GM18517 (cell line): ENCODE results near the gene PRKCG.
"Not testable (repeated sequence)": the region's sequence is repeated elsewhere in the genome, so short reads cannot be mapped to it uniquely, and the experiment has no call there.

Source experiments
- ATAC-seq: cut with Tn5 transposase; IDR thresholded peaks from one replicate; pipeline ENCODE4 v1.9.1; 2021; ENCODE audit warnings: mild to moderate bottlenecking, moderate library complexity; ENCODE audit not compliant: unreplicated experiment

PRKCG gene

DNA sequence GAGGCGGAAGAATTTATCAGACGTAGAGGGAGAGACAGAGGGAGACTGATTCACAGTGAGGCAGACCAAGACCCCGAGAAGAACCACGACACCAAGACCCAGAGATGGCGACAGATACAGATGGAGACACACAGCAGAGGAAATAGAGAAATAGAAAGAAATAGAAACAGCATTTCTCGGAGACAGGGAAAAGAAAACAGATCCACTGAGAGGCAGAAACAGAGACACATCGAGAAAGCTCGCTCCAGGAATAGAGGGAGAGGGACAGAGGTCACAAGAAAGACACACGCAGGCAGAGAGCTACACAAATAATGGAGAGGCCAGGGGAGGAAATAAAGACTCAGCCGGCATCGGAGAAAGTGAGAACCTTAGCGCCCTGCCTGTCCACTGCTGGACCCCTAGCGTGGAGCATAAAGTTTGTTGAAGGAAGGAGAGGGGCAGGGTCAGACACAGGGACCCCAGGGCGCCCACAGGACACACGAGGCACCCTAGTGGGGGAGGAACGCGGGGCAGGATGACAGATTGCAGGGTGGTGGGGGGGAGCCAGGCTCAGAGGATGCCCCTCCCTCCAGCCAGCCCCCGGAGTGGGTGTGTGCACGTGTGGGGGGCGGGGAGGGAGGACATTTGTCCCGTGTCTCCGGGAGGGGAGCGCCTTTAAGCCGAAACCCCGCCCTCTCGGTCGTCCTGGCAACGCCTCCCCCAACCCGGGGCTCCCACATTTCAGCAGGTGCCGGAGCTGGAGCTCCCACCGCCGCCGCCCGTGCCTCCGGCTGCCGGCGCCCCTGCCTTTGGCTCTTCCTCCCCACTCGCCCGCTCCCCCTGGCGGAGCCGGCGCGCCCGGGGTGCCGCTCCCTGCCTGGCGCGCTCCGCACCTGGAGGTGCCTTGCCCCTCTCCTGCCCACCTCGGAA is at the start of gene PRKCG:
Gene PRKCG, plus strand, starts transcription at position 716 of the 909 bp plus-strand sequence. CDS start 298 bp downstream, outside the sequence.
- ATAC-seq, result no peak

GRCh38 chr19:53832861-53833260 is 49.1 kb upstream of the PRKCG start:
- ATAC-seq, result not testable (repeated sequence)

GRCh38 chr19:53838446-53838845 is 43.6 kb upstream of the PRKCG start:
- ATAC-seq, result not testable (repeated sequence)

DNA sequence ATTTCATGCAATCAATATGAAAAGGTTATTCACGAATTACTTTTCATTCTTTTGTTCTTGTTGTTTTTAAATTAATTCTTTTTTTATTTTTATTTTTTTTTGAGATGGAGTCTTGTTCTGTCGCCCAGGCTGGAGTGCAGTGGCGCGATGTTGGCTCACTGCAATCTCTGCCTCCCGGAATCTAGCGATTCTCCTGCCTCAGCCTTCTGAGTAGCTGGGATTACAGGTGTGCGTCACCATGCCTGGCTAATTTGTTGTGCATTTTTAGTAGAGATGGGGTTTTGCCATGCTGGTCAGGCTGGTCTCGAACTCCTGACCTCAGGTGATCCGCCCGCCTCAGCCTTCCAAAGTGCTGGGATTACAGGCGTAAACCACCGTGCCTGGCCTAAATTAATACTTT is 41.8 kb upstream of the PRKCG start:
- not testable (repeated sequence) for ATAC-seq

GRCh38 chr19:53840914-53841313 is 41.1 kb upstream of the PRKCG start:
- not testable (repeated sequence) for ATAC-seq

GRCh38 chr19:53844849-53845246 is 37.1 kb upstream of the PRKCG start:
- ATAC-seq, result no peak

GRCh38 chr19:53847555-53847954 is 34.4 kb upstream of the PRKCG start:
- no peak for ATAC-seq

DNA sequence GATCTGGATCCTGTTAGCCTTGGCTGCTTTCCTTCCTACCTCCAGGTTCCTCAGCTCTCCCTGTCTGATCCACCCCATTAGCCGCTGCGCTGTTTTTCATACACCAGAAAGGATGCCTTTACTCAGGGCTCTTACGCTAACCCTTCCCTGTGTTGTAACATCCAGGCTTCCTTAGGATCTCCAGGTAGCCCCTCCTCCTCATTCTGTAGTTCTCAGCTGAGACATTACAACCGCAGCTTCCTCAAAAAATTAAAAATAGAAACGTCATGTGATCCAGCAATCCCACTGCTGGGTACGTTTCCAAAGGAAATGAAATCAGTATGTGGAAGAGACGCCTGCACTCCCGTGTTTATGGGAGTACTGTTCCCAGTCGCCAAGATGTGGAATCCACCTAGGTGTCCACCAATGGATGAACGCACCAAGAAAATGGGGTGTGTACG is 32.7 kb upstream of the PRKCG start:
- no peak for ATAC-seq

- peak; percentile 46 for ATAC-seq
These were observed 28.3 kb upstream of the PRKCG start for GRCh38 chr19:53853707-53854106.

DNA sequence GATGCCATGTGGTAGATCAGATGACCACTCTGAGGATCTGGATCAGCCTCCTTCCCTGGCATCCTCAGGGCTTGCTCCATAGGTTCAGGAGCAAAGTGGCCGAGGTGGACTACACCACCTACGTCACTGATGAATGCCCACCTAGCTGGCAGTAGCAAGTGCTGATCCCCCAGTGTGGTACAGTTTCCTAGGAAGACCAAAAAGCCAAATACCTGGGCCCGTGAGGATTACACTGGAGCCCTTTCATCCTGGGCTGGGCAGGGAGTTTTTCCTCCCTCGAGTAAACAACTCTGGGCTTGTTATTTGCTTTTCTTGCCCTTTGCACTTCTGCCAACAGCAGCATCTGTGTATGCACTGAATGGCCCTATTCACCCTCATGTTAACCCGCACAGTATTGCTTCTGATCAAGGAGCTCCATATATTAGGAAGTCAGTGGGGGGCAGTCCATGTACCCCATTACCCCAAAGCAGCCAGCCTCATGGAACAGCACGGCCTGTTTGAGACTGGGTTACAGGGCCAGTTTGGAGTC is 17.6 kb upstream of the PRKCG start:
- no peak for ATAC-seq

DNA sequence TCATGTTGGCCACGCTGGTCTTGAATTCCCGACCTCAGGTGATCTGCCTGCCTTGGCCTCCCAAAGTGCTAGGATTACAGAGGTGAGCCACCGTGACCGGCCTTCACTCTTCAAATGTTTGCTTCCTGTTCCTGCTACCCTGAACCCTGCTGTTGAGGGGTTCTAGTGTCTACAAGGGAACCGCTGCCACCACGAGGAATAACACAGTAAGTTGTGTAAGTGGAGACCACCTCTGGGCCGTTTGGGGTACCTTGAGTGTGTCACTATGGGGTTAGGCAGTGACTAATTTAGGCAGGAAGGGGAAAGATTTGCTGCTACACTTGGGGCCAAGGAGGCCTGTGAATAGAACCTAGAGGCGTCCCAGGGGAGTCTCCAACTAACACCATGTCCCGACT is 16.5 kb upstream of the PRKCG start:
- no peak for ATAC-seq

GRCh38 chr19:53865918-53866864 is 15.8 kb upstream of the PRKCG start:
- ATAC-seq, result no peak

GRCh38 chr19:53866865-53867224 is 15.2 kb upstream of the PRKCG start:
- ATAC-seq, result no peak

GRCh38 chr19:53867225-53868090 is 14.5 kb upstream of the PRKCG start, which contains the start of gene MYADM:
TSS of gene MYADM (plus strand) at chr19:53867883. CDS start at chr19:53873530, 5,647 bp downstream.
- peak; percentile 76 for ATAC-seq

GRCh38 chr19:53868091-53868891 is 13.7 kb upstream of the PRKCG start:
- ATAC-seq, result no peak

DNA sequence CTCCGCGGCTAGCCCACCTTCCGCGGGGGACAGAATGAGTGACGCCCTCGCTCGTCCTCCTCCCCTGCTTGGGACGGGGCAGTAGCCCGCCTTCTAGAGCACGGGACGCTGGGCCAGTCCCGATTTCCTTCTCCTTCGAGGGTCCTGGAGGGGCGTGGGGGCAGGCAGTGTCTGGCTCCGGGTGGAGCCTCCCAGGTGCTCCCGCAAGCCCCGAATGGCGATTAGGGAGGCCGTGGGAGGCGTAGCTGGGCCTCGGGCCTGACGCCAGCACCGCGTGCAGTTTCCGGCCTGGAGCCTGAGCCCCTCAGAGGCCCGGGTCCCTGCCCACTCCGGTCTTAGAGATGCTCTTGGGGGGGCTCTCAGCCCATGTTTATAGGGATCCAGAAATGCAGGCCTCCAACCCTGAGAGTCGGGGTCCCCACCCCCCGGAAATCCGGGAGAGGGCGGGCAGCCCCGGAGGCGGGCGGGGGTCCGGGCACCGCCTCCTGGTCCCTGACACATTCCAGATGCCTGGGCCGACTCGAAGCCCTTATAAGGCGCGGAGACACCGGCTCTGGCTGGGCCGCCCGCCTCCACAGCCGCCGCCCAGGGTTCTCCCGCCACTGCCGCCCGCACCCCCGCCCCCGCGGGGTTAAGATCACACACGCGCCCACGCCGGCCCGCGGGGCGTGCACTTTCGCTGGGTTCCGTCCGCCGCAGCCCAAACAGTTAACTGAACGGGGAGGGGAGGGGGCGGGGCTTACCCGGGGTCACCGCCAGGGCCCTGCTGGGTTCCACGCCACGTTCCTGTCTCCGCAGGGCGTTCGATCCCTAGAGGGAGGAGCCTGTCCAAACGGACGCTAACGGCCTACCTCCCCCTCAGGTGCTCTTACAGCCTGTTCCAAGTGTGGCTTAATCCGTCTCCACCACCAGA is 12.8 kb upstream of the PRKCG start:
- ATAC-seq, result no peak

GRCh38 chr19:53869805-53870484 is 12.1 kb upstream of the PRKCG start:
- not testable (repeated sequence) for ATAC-seq

DNA sequence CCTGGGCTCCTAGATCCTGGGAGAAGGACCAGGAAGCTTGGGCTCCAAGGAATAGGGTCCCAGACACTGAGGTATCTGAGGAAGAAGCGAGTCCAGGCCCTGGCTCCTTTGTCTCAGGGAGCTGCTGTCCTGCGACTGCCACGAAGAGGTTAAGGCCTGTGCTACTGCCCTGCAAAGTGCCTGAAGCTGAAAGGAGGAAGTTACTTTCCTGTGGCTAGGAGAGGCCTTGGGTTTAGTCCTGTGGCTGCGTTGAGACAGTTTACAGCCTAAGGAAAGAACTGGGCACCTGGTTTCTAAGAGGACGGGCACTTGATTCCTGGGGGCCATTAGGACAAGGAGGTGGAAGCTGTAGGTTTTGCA is 11.5 kb upstream of the PRKCG start:
- ATAC-seq, result no peak
